SK-N-MC (cell line): ENCODE data around the gene ZBTB17.

Source experiments
- EZH2 ChIP-seq: fragments of 200-600 bp; sonication (generic); IDR thresholded peaks from one replicate; pipeline ENCODE4 v1.6.1; 2017; ENCODE audit warnings: antibody characterized with exemption
- POLR2AphosphoS5 ChIP-seq: IDR thresholded peaks from 2 replicates; pipeline ENCODE4 v1.6.1; 2012; ENCODE audit warnings: mild to moderate bottlenecking, low read depth, low read length, borderline replicate concordance

GRCh38 chr1:15934211-15935055 lies 41.5 kb downstream of the ZBTB17 start:
- TF ChIP-seq EZH2: no peak
- TF ChIP-seq POLR2AphosphoS5: no peak
